ENCODE data around the gene SHF.

The SHF gene

GRCh38 chr15:45167631-45168205 lies 20.0 kb downstream of the SHF start:
- ATAC-seq (no peak), DNase-seq (ENCODE audit: low spot score in 2 of 2) (no peak)
- no peaks in the 10 kb centered on the region for H3K9me3 Mint-ChIP-seq
- peaks cover 38% of the 10 kb centered on the region for H3K36me3 Mint-ChIP-seq
- peak overlapping the region; percentile 90 for H3K27ac Mint-ChIP-seq
- H3K4me3 Mint-ChIP-seq = peak overlapping the region; percentile 64
- peaks cover 38% of the 10 kb centered on the region for H3K4me1 Mint-ChIP-seq

- peak overlapping the region; percentile 90 for H3K27ac Mint-ChIP-seq
- H3K4me1 Mint-ChIP-seq = peaks cover 40% of the 10 kb centered on the region
- ATAC-seq = peak; percentile 93
Observed at GRCh38 chr15:45166834-45167630, 20.7 kb downstream of the SHF start.

GRCh38 chr15:45165536-45165935 lies 22.2 kb downstream of the SHF start:
- Mint-ChIP-seq H3K4me3 (peak overlapping the region; percentile 64), H3K36me3 (peaks cover 60% of the 10 kb centered on the region), H3K4me1 (peaks cover 44% of the 10 kb centered on the region), H3K27ac (peak overlapping the region; percentile 84), H3K9me3 (no peaks in the 10 kb centered on the region)
- DNase-seq (ENCODE audit: low spot score in 2 of 2) (no peak), ATAC-seq (no peak)

More at GRCh38 chr15:45166834-45167630, 20.7 kb downstream of the SHF start:
- peak overlapping the region; percentile 64 for H3K4me3 Mint-ChIP-seq
- peak; percentile 72 to 93 for DNase-seq (ENCODE audit: low spot score in 2 of 2)
- H3K9me3 Mint-ChIP-seq = no peaks in the 10 kb centered on the region
- peaks cover 45% of the 10 kb centered on the region for H3K36me3 Mint-ChIP-seq

- Mint-ChIP-seq H3K27ac (peak overlapping the region; percentile 84), H3K9me3 (no peaks in the 10 kb centered on the region), H3K4me1 (peaks cover 50% of the 10 kb centered on the region), H3K36me3 (peaks cover 66% of the 10 kb centered on the region), H3K4me3 (peak overlapping the region; percentile 64)
- ATAC-seq (no peak), DNase-seq (ENCODE audit: low spot score in 2 of 2) (no peak)
Observed at GRCh38 chr15:45164914-45165313, 22.9 kb downstream of the SHF start.

- Mint-ChIP-seq H3K36me3 (peaks cover 70% of the 10 kb centered on the region), H3K27ac (peak overlapping the region; percentile 60), H3K9me3 (no peaks in the 10 kb centered on the region), H3K4me3 (no peak overlapping the region), H3K4me1 (peaks cover 53% of the 10 kb centered on the region)
- ATAC-seq = no peak
- DNase-seq (ENCODE audit: low spot score in 2 of 2) = no peak
Observed at GRCh38 chr15:45163508-45163856, 24.3 kb downstream of the SHF start.

- Mint-ChIP-seq H3K9me3 (no peaks in the 10 kb centered on the region), H3K4me1 (peaks cover 52% of the 10 kb centered on the region), H3K36me3 (peaks cover 68% of the 10 kb centered on the region), H3K27ac (peak overlapping the region; percentile 60), H3K4me3 (no peak overlapping the region)
- DNase-seq (ENCODE audit: low spot score in 2 of 2) = peak; percentile 42 to 75
- peak; percentile 40 for ATAC-seq
Observed at GRCh38 chr15:45162771-45163507, 24.8 kb downstream of the SHF start.

- peaks cover 71% of the 10 kb centered on the region for H3K36me3 Mint-ChIP-seq
Observed at GRCh38 chr15:45161666-45162065, 26.1 kb downstream of the SHF start.

GRCh38 chr15:45157974-45158373 lies 29.8 kb downstream of the SHF start:
- peak overlapping the region; percentile 77 for H3K27ac Mint-ChIP-seq
- H3K4me1 Mint-ChIP-seq = peaks cover 41% of the 10 kb centered on the region
- H3K9me3 Mint-ChIP-seq = no peaks in the 10 kb centered on the region
- H3K36me3 Mint-ChIP-seq = peaks cover 48% of the 10 kb centered on the region
- H3K4me3 Mint-ChIP-seq = no peak overlapping the region
- ATAC-seq (no peak), DNase-seq (ENCODE audit: low spot score in 2 of 2) (no peak)

More at GRCh38 chr15:45161666-45162065, 26.1 kb downstream of the SHF start:
- ATAC-seq = no peak
- peaks cover 60% of the 10 kb centered on the region for H3K4me1 Mint-ChIP-seq
- peak overlapping the region; percentile 78 for H3K27ac Mint-ChIP-seq
- no peak for DNase-seq (ENCODE audit: low spot score in 2 of 2)
- H3K9me3 Mint-ChIP-seq = no peaks in the 10 kb centered on the region
- no peak overlapping the region for H3K4me3 Mint-ChIP-seq

GRCh38 chr15:45156744-45157455 lies 30.9 kb downstream of the SHF start:
- peaks cover 35% of the 10 kb centered on the region for H3K4me1 Mint-ChIP-seq
- peak; percentile 51 for ATAC-seq
- no peaks in the 10 kb centered on the region for H3K9me3 Mint-ChIP-seq
- H3K4me3 Mint-ChIP-seq = no peak overlapping the region
- H3K27ac Mint-ChIP-seq = peak overlapping the region; percentile 38
- no peak for DNase-seq (ENCODE audit: low spot score in 2 of 2)
- H3K36me3 Mint-ChIP-seq = peaks cover 48% of the 10 kb centered on the region

GRCh38 chr15:45155739-45156138 lies 32.0 kb downstream of the SHF start:
- Mint-ChIP-seq H3K36me3 (peaks cover 39% of the 10 kb centered on the region), H3K4me3 (no peak overlapping the region), H3K4me1 (peaks cover 34% of the 10 kb centered on the region), H3K27ac (no peak overlapping the region), H3K9me3 (no peaks in the 10 kb centered on the region)
- DNase-seq (ENCODE audit: low spot score in 2 of 2) (no peak), ATAC-seq (no peak)

GRCh38 chr15:45151998-45152828 lies 35.6 kb downstream of the SHF start:
- H3K4me3 Mint-ChIP-seq = no peak overlapping the region
- DNase-seq (ENCODE audit: low spot score in 2 of 2) (no peak), ATAC-seq (no peak)
- H3K27ac Mint-ChIP-seq = peak overlapping the region; percentile 20
- H3K4me1 Mint-ChIP-seq = peaks cover 8% of the 10 kb centered on the region
- H3K9me3 Mint-ChIP-seq = no peaks in the 10 kb centered on the region
- peaks cover 22% of the 10 kb centered on the region for H3K36me3 Mint-ChIP-seq

- Mint-ChIP-seq H3K9me3 (no peaks in the 10 kb centered on the region), H3K4me3 (no peak overlapping the region), H3K4me1 (no peaks in the 10 kb centered on the region), H3K36me3 (peaks cover 16% of the 10 kb centered on the region), H3K27ac (peak overlapping the region; percentile 15)
- ATAC-seq = no peak
- DNase-seq (ENCODE audit: low spot score in 2 of 2) = no peak
Observed at GRCh38 chr15:45150997-45151396, 36.8 kb downstream of the SHF start.

- Mint-ChIP-seq H3K4me1 (no peaks in the 10 kb centered on the region), H3K27ac (peak overlapping the region; percentile 15), H3K36me3 (peaks cover 16% of the 10 kb centered on the region), H3K9me3 (no peaks in the 10 kb centered on the region), H3K4me3 (no peak overlapping the region)
- no peak for DNase-seq (ENCODE audit: low spot score in 2 of 2)
- no peak for ATAC-seq
Observed at GRCh38 chr15:45150481-45150880, 37.3 kb downstream of the SHF start.

- ATAC-seq = no peak
- no peak overlapping the region for H3K4me3 Mint-ChIP-seq
Observed at GRCh38 chr15:45149060-45149459, 38.7 kb downstream of the SHF start.

More at GRCh38 chr15:45149060-45149459, 38.7 kb downstream of the SHF start:
- Mint-ChIP-seq H3K36me3 (peaks cover 16% of the 10 kb centered on the region), H3K4me1 (no peaks in the 10 kb centered on the region), H3K9me3 (no peaks in the 10 kb centered on the region), H3K27ac (no peak overlapping the region)
- DNase-seq (ENCODE audit: low spot score in 2 of 2) = no peak
